HG03571 (cell line): ENCODE data around the gene RREB1.

Experiments
- ATAC-seq: cut with Tn5 transposase; IDR thresholded peaks from one replicate; pipeline ENCODE4 v1.9.1; 2021; ENCODE audit not compliant: unreplicated experiment

RREB1 gene

DNA sequence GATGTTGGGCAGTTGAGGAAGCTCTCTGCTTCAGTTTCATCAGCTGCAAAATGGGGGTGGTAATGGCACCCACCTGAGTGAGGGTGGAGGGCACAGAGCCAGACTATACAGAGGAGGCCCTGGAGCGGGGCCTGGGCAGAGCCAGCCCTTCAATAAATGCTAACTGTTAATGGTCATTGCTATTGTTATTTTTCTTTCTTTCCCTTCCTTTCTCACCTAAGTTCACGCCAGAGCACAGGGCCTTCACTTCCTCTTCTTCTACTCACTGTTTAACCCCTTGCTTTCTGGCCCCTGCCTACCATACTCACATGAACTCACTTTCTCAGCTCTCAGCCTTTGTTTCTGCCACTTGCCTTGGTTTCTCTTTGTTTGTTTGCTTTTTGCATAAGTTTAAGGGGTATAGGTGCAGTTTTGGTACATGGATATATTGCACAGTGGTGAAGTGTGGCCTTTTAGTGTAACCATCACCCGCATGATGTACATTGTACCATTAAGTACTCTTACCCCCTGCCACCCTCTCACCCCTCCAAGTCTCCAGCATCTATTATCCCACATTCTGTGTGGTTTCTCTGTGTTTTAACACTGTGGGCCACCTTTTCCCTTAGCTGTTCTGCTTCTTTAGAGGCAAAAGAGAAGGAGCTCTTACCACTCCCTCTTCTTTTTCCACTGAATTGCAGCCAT, 7.5 kb upstream of the RREB1 start:
- ATAC-seq: no peak

DNA sequence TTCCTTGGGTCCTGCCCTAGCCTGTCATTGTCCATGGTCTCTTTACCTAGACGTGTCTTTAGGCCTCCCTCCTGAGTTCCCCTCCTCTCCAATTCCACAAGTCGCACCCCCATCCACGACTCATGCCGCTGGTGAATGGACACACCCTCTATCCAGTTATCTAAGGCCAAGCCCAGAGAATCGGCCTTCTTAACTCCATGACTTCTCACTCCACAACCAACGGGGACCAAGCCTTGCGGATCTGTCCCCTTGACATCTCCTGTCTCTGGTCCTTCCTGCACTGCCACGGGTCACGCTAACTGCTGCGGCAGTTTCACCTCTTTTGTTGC, 7.0 kb upstream of the RREB1 start:
- no peak for ATAC-seq

DNA sequence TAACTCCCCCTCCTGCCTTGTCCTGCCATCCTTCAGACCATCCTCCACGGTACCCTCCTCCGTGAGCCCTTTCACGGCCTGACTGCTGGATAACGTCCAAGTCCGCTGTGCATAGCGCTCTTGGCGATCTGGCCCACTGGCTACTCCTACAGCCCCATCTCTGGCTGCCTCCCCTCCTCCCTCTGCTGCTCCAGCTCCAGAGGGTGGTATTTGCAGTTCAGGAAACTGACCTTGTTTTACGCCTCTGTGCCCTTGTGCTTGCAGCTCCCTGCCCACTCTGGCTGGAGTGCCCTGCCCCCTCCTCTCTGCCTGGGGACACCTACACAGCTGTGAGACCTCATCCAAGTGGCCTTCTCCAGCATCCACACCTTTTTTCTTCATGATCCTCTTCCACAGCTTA, 6.5 kb upstream of the RREB1 start:
- ATAC-seq: no peak

DNA sequence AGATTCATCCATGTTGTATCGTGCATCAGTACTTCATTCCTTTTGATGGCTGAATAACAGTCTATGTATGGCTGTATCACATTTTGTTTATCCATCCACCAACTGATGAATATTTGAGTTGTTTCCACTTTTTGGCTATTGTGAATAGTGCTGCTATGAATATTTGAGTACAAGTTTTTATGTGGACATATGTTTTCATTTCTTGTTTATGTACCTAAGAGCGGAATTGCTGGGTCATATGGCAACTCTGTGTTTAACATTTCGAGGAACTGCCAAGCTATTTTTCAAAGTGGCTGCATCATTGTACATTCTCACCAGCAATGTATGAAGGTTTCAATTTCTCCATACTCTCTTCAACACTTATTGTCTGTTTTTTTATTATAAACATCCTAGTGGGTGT, 3.0 kb upstream of the RREB1 start:
- no peak for ATAC-seq

DNA sequence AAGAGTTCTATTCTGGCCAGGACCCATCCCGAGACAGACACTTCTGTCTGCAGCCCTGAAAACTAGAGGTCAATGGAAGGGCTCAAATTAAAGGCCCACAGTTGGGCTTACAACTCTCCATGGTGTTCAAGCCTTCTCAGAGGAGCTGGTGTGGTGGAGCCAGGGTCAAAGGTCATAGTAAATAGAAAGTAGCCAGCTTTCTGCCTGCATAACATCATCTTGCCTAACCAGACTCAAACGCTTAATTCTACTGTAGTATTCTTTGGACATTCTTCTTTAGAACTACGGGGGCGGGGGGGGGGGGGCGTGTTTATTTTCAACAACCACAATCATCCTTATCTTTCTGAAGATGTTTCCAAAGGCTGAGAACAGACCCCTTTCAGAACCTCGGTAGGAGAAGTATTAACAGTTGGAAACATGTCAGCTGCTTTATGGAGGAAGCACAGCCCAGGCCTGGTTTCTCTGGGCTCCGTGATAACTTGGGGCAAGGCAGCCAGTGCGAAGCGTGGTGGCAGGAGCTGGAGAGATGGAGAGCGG, 1.5 kb upstream of the RREB1 start:
- no peak for ATAC-seq

DNA sequence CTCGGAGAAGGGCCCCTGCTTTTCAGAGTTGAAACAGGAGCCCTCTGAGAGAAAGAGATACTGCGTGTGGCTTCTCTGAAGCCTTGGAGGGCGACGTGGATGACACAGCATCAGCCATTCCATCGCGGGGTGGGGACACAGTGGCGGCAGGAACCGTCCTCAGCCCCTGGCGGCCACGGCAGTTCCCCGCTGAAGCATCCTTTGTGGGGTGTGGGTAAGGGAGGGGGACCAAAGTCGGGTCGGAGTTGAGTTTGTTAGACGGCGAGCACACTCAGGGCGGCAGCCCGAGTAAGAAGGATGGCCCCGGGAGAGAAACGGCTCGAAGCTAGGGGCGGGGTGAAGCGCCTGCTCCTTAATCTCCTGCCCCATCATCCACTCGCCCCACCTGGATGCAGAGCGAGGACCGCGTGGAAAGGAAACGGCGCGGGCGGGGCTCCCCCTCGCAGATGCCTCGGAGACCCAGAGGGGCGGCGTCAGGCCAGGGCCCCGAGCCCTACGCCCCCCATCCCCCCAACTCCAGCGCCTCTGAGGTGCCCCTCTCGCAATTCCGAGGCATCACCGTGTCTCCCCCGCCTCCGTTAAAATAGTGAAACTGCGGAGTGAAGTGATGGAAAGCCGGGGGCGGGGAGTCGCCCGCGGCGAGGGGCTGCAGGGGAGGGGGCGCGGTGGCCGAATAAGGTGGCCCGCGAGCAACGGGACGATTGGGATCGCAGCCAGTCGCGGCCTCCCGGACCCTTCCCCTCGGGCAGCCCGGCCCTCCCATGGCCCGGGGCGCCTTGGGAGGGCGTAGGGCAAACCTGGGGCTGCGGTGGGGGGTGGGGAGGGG, 796 bp upstream of the RREB1 start:
- ATAC-seq: peak; percentile 36

DNA sequence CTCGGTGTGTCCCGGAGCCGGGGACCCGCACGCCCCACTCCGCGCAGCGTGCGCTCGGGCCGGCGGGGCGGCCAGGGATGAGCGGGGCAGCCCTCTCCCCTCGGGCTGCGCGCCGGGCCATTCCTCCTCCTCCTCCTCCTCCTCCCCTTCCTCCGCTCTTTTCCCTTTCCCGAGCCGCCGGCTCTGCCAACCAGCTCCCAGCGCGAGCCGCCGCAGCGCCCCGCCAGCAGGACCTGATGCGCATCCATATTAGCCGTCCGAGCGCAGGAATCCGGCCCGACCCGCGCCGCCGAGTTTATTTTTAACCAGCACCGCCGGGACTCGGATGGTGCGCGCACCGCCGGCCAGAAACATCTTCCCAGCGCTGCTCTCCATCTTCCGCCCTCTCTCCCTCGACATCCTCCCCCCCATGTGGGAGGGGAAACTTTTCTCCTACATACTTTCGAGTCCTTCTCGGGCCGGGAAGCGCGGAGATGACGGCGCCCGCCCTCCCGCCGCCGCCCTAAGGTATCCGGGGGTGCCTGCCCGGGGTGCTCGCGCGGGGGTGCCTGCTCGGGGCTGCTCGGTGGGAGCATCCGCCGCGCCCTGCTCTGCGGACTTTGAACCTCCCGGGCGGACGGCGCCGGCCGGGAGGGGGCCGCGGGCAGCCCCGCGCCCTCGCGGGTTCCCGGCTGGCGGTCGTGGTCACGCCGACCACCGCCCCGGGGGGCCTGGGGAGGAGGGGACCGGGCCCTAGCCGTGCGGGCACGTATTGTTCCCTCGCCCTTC, 619 bp downstream of the RREB1 start:
- ATAC-seq: no peak

DNA sequence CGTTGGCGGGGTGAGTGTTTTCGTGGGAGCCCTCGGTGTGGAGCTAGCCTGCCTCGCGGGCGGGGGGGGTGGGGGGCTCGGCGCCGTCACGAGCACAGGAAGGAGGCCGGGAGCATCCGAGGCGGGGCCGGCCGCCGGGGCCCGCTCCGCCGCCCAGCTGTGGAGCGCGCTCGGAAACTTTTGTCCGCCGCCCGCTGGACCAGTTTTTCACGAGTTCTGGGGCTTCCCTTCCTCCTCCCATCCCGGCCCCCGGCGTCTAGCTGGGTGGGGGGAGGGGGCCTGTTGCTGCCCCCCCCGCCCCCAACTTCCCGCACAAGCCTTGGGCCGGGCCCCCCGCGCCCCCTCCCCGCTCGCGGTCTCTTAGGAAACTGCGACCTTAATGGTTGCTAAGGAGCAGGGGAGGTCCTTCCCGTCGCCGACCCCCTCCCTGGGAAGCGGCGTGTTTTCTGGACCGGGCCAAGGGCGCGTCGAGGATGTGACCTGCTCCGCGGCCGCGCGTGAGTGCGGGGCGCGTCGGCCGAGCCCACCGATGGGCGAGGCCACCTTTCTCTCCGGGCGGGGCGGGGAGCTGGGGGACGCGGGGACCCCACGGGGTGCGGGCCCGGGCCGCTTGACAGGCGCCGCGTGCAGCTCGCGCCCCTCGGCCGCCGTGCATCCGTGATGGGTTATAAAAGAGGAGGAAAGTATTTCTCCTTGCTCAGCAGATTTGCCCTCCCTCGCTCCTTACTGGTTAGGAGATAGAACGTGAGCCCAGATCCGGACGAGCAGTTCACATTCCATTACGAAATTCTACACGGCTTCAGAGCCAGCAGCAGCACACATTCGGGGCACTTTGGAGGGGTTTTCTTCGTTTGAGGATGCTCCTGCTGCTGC, 1.4 kb downstream of the RREB1 start:
- no peak for ATAC-seq

DNA sequence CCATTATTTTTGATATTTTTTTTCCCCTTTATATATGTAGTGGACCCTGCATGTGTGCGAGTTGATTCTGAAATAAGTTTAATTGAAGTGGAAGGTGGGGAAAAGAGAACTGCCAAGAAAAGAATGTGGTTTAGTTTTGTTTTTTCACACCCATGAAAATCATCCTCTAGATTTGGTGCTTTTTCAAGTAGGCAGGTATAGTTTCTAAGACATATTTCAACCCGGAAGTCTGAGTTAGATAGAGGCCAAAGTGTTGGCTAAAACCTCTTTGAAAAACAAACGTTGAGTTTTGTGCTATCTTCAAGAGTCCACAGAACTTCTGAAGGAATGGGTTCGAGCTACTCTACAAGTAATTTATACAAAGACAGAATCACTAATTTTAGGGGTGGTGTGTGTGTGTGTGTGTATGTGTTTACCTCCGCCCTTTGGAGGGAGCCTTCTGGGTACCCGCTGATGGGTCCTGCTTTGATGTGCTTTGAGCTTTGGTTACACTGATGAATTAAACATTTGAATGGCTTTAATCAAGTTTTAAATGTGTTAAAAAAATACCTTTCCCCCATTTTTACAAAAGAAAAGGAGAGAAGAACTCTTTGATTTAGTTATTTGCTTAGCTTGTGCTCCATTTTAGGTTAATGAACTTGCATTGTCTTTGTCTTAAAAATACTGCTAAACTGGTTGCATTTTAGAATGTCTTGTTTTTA, 2.5 kb downstream of the RREB1 start:
- no peak for ATAC-seq

DNA sequence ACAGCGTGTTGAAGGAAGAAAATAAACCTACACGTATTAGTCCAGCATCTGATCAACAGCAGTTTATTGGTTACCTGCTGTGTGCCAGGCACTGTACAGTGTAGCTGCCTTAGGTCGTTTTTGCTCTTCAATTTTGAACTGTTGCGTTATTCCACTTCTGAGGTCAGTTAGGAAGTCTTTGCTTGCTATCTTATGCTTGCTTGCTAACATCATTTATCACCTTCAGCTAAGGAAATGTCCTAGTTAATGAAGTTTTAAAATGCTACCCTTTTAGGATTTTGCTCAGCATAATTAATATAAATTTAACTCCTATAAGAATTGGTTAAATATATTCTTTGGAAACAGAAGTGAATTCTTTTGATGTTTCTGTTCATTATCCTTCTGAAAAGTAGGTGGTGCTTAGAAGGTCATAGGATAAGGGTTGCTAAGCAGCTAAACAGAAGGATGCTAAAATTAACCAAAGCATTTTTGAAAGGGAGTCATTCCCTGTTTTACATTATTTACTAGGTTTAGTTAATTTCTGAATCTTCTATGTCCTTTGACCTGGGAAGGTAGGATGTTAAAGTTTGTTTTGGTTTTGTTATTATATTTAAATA, 3.4 kb downstream of the RREB1 start:
- no peak for ATAC-seq

DNA sequence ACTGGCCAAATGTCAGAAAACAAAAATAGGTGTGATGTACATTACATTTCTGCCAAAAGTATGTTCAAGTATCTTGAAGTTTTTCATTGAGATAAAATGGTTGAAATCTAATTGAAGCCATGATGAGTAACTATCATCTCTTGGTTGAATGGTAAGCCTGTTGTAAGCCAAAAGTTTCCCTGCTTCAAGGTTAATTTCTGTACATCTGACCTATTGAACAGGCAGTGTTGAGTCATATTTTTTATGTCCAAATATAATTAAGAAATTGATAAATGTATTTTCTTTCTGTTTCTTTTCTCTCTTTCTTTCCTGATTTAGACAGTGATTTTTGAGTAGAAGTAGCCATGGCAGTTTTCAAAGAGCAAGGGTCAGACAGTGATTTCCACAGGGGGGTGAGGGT, 4.4 kb downstream of the RREB1 start:
- ATAC-seq: no peak

DNA sequence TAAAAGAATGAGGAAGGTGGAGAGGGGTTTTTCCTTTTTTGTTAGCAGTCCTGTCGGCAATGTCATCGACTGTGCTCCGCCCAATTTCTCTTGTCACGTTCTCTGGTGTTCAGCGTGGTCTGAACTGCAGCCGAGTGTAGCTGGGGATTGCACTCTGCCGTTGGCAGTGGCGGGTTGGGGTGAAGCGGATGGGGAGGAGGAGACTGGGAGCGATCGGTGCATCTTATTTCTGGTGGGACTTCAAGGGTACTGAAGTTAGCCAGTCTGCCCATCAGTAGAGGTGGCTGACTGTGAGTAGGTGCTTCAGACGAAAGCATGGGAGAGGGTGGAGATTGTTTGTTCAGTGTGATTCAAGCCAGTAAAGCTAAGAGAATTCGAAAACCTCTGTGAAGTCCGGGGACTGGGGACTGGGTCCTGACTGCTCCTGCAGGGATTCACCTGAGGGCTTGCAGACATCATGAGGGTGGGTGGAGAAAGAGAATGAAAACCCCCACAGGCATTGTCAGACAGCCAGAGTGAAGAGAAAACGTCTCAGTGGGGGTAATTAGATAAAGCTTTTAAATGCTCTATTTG, 5.1 kb downstream of the RREB1 start:
- no peak for ATAC-seq

DNA sequence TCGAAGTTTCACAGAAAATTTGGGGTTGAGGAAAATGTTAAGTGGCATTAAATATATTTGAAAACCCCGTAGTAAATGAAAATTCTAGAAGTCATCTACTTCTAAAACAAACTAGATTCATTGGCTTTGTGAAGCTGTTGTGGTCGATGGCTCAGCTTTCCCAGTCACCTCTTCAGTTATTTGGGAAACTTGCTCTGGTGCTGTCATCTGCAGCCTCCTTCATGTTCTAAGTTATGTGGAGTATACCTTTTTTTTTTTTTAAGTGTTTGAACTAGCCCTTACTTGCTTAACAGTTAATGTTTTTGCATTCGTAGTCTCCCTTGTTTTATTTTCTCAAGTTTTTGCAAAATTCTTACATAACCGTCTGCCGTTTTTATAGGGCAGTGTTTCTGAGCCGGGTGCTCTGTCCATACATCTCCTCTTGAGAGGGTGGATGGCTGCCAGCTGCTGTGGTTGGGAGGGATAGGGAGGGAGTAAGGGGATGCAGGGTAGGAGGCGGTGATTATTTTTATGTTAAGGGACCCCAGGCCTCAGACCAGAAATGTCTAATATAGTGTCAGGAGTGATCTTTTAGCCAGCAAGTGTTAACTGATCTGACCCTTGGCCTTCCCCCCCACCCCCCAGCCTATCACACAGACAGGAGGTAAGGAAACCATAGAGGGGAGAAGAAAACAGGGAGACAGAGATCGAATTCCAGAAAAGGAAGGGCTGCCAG, 7.1 kb downstream of the RREB1 start:
- no peak for ATAC-seq

DNA sequence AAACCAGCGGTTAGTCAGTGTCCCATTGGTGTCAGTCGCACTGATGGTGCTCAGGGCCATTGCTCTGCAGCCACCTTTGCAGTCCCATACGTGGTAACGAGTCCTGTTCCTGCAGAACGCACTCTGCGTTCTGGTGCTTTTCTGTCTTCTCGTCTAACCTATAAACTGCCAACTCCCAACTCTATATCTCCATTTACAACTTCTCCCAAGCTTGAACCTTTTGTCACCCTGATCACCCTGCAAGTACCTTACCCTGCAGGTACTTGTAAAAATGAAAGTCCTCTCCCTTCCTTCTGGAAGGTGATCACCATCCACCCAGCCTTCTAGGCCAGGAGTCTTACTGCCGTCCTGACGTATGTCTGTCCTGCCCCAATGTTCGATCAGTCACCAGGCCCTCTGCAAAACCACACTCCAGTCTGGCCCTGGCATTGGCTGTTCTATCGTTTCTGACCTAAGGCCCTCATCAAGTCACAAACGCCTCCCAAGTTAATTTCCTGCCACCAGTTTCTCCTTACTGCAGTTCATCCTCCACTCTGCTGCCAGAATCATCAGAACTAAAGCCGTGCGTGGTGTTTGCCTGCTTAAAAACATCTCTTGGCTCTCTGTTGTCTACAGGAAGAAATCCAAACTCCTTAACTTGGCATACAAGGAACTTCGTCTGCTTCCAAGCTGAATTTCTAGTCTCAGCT, 7.9 kb downstream of the RREB1 start:
- no peak for ATAC-seq

DNA sequence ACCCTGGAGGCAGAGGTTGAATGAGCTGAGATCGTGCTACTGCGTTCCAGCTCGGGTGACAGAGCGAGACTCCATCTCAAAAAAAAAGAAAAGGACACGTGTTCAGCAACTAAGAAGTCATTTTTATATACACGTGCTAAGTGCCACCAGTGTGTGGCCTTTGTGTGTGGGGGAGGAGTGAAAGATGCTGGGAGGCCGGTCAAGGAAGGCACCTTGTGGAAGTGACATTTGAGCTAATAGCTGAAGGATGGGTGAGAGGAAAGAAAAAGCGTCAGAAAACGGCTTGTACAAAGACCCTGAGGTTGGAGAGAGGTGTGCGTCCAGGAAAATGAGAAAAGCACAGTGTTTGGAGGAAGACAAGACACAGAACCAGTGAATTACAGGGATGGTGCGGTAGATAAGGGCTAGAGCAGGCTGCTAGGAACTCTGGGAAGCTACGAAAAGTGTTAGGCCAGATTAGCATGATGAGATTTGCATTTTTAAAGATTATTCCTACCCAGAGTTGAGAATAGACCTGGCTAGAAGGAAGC, 11.6 kb downstream of the RREB1 start:
- ATAC-seq: no peak

DNA sequence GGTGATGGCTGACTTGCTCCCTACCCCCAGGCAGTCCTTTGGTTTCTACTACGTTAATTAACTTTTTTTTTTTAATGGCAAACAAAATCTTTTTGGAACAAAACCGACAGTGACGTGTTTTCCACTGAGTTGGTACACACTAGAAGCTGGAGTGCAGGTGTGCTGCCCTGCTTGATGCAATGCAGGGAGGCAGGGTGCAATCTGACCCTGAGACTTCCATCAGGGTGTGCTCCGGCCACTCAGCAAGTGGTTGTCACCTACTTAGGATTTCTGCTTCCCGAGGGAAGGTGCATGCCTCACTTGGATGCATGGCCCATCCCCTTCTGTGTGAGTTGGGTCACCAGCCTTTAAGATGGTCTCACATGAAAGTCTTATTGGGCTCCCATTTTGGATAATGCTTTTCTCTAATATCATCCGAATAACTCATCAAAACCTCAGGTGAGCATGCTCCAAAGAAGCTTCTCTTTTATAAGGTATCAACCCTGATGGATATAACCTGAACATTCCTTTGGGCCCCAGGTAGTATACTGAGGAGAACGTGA, 14.0 kb downstream of the RREB1 start:
- no peak for ATAC-seq

DNA sequence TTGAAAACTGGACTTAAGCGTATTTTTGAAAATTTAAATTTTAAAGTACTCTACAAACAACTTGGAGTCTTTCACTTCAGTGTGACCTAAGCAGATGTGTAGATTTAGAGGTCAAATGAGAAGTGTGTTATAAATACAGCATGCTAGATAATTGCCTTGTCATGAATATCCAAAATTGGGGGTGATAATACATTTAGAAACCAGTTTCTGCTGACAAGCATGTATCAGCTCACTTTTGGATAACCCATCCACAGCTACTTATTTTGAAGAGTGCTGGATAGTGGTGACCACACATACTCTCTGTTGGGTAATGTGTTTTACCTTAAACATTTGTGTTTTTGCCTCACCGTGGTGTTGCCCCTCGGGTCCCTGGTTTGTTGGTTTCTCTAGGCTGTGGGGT, 14.9 kb downstream of the RREB1 start:
- ATAC-seq: no peak

DNA sequence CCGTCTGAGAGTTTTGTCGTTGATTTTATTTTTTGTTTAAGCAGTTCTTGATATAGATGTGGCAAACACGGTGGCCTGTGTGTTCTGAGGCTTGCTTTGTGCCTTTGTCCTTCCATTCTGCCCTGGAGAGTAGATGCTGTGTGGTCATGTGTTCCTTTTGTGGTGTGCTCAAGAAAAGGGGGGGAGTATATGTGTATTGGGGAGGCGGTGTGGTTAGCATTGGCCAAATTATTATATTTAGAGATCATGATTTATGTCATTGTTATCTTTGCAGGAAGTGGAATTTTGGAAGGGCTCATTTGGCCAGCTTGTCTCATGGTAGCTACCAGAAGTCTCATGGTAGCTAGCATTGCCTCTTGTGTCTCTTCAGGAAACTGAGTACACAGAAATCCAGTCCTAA, 16.4 kb downstream of the RREB1 start:
- no peak for ATAC-seq
